Measurements from ENCODE around the gene CDS2. TPM values are rescaled to one million over a fixed set of nuclear protein-coding genes. Genes with fewer than 3 reads are reported as not detected.
"Not testable (repeated sequence)": the region's sequence is repeated elsewhere in the genome, so short reads cannot be mapped to it uniquely, and the experiment has no call there.

The CDS2 gene
- total RNA-seq, 1 experiment from 2014 or later, result 17.1 TPM

GRCh38 chr20:5096463-5096862, 30.3 kb upstream of the CDS2 start:
- Histone ChIP-seq H3K27me3 (ENCODE audit: low read length) (no peaks in the 10 kb centered on the region), H3K36me3 (ENCODE audit: low read depth, low read length) (peaks cover 10% of the 10 kb centered on the region; the same call in 1 of the 2 replicates), H3F3A (ENCODE audit: low read length, unreplicated experiment) (no peaks in the 10 kb centered on the region), H3K27ac (ENCODE audit: low read length) (no peak overlapping the region), H3K4me3 (ENCODE audit: low read length) (no peak overlapping the region), H3K9ac (ENCODE audit: low read length) (no peak overlapping the region), H3K9me3 (ENCODE audit: low read length) (no peaks in the 10 kb centered on the region), H3K4me2 (ENCODE audit: low read length) (no peak overlapping the region), H3K9me2 (replicated peaks; ENCODE audit: low read length) (no peaks in the 10 kb centered on the region), H3K79me2 (ENCODE audit: low read length) (no peaks in the 10 kb centered on the region), H4K20me1 (ENCODE audit: low read length) (no peaks in the 10 kb centered on the region), H2AFZ (ENCODE audit: low read length) (no peak overlapping the region), H3K4me1 (ENCODE audit: insufficient read depth, low read length) (no peaks in the 10 kb centered on the region)
- ChIA-PET POLR2A (ENCODE audit: unreplicated experiment) (no interaction called here), CTCF (interaction anchor here (0.6 kb wide), 1 partner anchor 12 kb away, joined by 4 read pairs; no protein-coding TSS in a partner anchor)
- no peak for ATAC-seq
- DNase-seq, result no peak
- no TSS peak for BruUV-seq (replicated peaks)
- no peak for TF ChIP-seq EZH2phosphoT487 (IDR thresholded peaks at IDR 0.05; ENCODE audit: borderline replicate concordance, low read length)
- TF ChIP-seq, protein P1, sequence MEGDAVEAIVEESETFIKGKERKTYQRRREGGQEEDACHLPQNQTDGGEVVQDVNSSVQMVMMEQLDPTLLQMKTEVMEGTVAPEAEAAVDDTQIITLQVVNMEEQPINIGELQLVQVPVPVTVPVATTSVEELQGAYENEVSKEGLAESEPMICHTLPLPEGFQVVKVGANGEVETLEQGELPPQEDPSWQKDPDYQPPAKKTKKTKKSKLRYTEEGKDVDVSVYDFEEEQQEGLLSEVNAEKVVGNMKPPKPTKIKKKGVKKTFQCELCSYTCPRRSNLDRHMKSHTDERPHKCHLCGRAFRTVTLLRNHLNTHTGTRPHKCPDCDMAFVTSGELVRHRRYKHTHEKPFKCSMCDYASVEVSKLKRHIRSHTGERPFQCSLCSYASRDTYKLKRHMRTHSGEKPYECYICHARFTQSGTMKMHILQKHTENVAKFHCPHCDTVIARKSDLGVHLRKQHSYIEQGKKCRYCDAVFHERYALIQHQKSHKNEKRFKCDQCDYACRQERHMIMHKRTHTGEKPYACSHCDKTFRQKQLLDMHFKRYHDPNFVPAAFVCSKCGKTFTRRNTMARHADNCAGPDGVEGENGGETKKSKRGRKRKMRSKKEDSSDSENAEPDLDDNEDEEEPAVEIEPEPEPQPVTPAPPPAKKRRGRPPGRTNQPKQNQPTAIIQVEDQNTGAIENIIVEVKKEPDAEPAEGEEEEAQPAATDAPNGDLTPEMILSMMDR (conservative IDR thresholded peaks at IDR 0.05; ENCODE audit: low read depth, low read length), result no peak
- TF ChIP-seq EZH2 (IDR thresholded peaks at IDR 0.05; ENCODE audit: low read length, unreplicated experiment), result no peak
- intact Hi-C loops (cut with micrococcal nuclease), result no loop called here

GRCh38 chr20:5099009-5099408, 27.8 kb upstream of the CDS2 start:
- DNase-seq; H2AFZ ChIP-seq (ENCODE audit: low read length); H3K9me2 ChIP-seq (replicated peaks; ENCODE audit: low read length); H3K4me1 ChIP-seq (ENCODE audit: insufficient read depth, low read length); H3K79me2 ChIP-seq (ENCODE audit: low read length); POLR2A ChIA-PET (ENCODE audit: unreplicated experiment); H3K4me3 ChIP-seq (ENCODE audit: low read length); H3K27ac ChIP-seq (ENCODE audit: low read length); H3K27me3 ChIP-seq (ENCODE audit: low read length); H3K9ac ChIP-seq (ENCODE audit: low read length); BruUV-seq (replicated peaks); ATAC-seq; H4K20me1 ChIP-seq (ENCODE audit: low read length); CTCF ChIA-PET; intact Hi-C loops (cut with micrococcal nuclease); H3F3A ChIP-seq (ENCODE audit: low read length, unreplicated experiment); H3K4me2 ChIP-seq (ENCODE audit: low read length); H3K9me3 ChIP-seq (ENCODE audit: low read length): not testable (repeated sequence)
- peaks cover 16% of the 10 kb centered on the region; the same call in 1 of the 2 replicates for H3K36me3 ChIP-seq (ENCODE audit: low read depth, low read length)

DNA sequence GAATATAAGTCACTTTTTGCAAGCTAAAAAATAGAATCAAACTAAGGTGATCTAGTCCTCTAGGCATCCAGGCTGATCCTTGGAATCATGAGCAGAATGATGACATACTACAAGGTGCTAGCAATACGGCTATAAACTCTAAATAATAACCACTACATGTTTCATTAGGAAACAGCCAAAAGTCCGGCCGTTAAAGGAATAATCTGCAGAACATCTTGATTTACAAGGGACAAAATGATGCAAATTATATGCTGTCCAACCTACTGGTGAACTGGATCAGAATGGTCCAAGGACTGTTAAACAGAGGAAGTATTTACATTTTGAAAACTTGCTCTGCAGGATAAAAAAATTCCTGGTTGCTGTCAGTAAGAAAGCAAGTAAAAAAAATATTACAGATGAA, 26.9 kb upstream of the CDS2 start:
- H3K4me3 ChIP-seq (ENCODE audit: low read length); H4K20me1 ChIP-seq (ENCODE audit: low read length); H3K9me3 ChIP-seq (ENCODE audit: low read length); H3K9ac ChIP-seq (ENCODE audit: low read length); H3K27ac ChIP-seq (ENCODE audit: low read length); H3K27me3 ChIP-seq (ENCODE audit: low read length); H3K4me1 ChIP-seq (ENCODE audit: insufficient read depth, low read length); H3F3A ChIP-seq (ENCODE audit: low read length, unreplicated experiment); H3K4me2 ChIP-seq (ENCODE audit: low read length); H3K79me2 ChIP-seq (ENCODE audit: low read length); H2AFZ ChIP-seq (ENCODE audit: low read length); ATAC-seq; POLR2A ChIA-PET (ENCODE audit: unreplicated experiment); H3K9me2 ChIP-seq (replicated peaks; ENCODE audit: low read length); DNase-seq: not testable (repeated sequence)
- TSS peak; percentile 63 for BruUV-seq (replicated peaks)
- CTCF ChIA-PET, result interaction anchor here (0.6 to 0.7 kb wide), 2 partner anchors 27 to 275 kb away, joined by 3 to 4 read pairs; no protein-coding TSS in a partner anchor
- intact Hi-C loops (cut with micrococcal nuclease), result loop anchor here (1.0 kb wide), 4 partner anchors 27 to 493 kb away; no protein-coding TSS in a partner anchor
- peaks cover 24% of the 10 kb centered on the region for H3K36me3 ChIP-seq (ENCODE audit: low read depth, low read length)
